GM12878 (cell line): ENCODE data around the gene DAB2IP. TPM values are rescaled to one million over a fixed set of nuclear protein-coding genes. Genes with fewer than 3 reads are reported as not detected.

ENCODE experiments used
- ATAC-seq: fragments of 200-7000 bp; cut with Tn5 transposase; 3 replicates; pipeline ENCODE4 v1.9.1; 2020; ENCODE audit warnings: mild to moderate bottlenecking, moderate library complexity
- BruUV-seq: library from RNA; stranded (reverse); fragments of 400-500 nt; replicated peaks from 2 replicates; lab custom pipeline; 2021; lab: Mats Ljungman, UMichigan
- CTCF ChIA-PET: fragments of 300-600 bp; sonication (Branson Sonifier 250); formaldehyde crosslinking; extraction: SDS; loops from one replicate; lab custom pipeline; 2021; ENCODE audit warnings: inconsistent platforms; lab: Yijun Ruan, JAX
- POLR2A ChIA-PET: fragments of 350-600 bp; formaldehyde crosslinking; extraction: SDS; loops from one replicate; lab custom pipeline; 2021; ENCODE audit warnings: inconsistent platforms; lab: Charles Lee
- RAD21 ChIA-PET: fragments of 300-600 bp; sonication (Branson Sonifier 250); formaldehyde crosslinking; loops from one replicate; lab custom pipeline; 2023; ENCODE audit warnings: antibody characterized with exemption; ENCODE audit not compliant: unreplicated experiment; lab: Charles Lee
- SMC1A ChIA-PET: fragments of 300-600 bp; sonication (Branson Sonifier 250); formaldehyde crosslinking; loops from one replicate; lab custom pipeline; 2023; ENCODE audit not compliant: unreplicated experiment, uncharacterized antibody; lab: Charles Lee
- DNase-seq: peaks from one replicate; pipeline ENCODE4 v3.0.0-alpha.2; 2011; ENCODE audit warnings: low read depth, low spot score
- FAIRE-seq: peaks from 3 replicates; lab custom pipeline; 2011; peaks lifted over from hg19 to GRCh38; lab: Jason Lieb, UNC
- H2AFZ ChIP-seq: 2 replicates; pipeline ENCODE4 v1.6.0; 2011; ENCODE audit warnings: low read depth, low read length, control low read depth; ENCODE audit not compliant: control insufficient read depth
- H3K27ac ChIP-seq: 2 replicates; pipeline ENCODE4 v1.5.1; 2011; ENCODE audit warnings: control low read depth; ENCODE audit not compliant: control insufficient read depth, insufficient read depth
- H3K27me3 ChIP-seq, 2 experiments: replicated peaks in 1 of 2; 2 replicates each; pipeline versions ENCODE4 v1.6.0 to v1.6.1; 2011; ENCODE audit warnings: low read length in 1 of 2; ENCODE audit not compliant: control insufficient read depth in 2 of 2, insufficient read depth in 2 of 2
- H3K36me3 ChIP-seq, 2 experiments: 2 replicates each; pipeline ENCODE4 v1.5.1; 2011; ENCODE audit warnings: low read length in 1 of 2; ENCODE audit not compliant: control insufficient read depth in 2 of 2, insufficient read depth in 2 of 2
- H3K4me1 ChIP-seq: 2 replicates; pipeline ENCODE4 v1.6.1; 2011; ENCODE audit warnings: mild to moderate bottlenecking, low read length, moderate library complexity, mixed read lengths; ENCODE audit not compliant: control insufficient read depth, insufficient read depth
- H3K4me2 ChIP-seq: 2 replicates; pipeline ENCODE4 v1.6.0; 2011; ENCODE audit warnings: control low read depth; ENCODE audit not compliant: control insufficient read depth, insufficient read depth
- H3K4me3 ChIP-seq: fragments of 200-600 bp; sonication (generic); 2 replicates; pipeline ENCODE4 v1.5.1; 2016
- H3K79me2 ChIP-seq: 2 replicates; pipeline ENCODE4 v1.6.0; 2011; ENCODE audit warnings: low read length; ENCODE audit not compliant: control insufficient read depth, insufficient read depth
- H3K9ac ChIP-seq: 2 replicates; pipeline ENCODE4 v1.8.0; 2011; ENCODE audit warnings: low read length, control low read depth, mixed read lengths; ENCODE audit not compliant: control insufficient read depth, insufficient read depth
- H3K9me3 ChIP-seq: replicated peaks from 3 replicates; pipeline ENCODE4 v1.5.1; 2011; ENCODE audit warnings: mild to moderate bottlenecking, low read length; ENCODE audit not compliant: control insufficient read depth, insufficient read depth
- H4K20me1 ChIP-seq: 2 replicates; pipeline ENCODE4 v1.6.0; 2011; ENCODE audit not compliant: control insufficient read depth, insufficient read depth
- PAX5 ChIP-seq: IDR thresholded peaks from 2 replicates; pipeline ENCODE4 v1.6.1; 2011; ENCODE audit warnings: low read depth, low read length, borderline replicate concordance
- POU2F2 ChIP-seq: IDR thresholded peaks from 3 replicates; pipeline ENCODE4 v1.6.1; 2011; ENCODE audit warnings: low read depth, mild to moderate bottlenecking, low read length, borderline replicate concordance
- RBBP5 ChIP-seq: fragments of 200-600 bp; sonication (generic); conservative IDR thresholded peaks from 2 replicates; pipeline ENCODE4 v1.6.1; 2016
- RCOR1 ChIP-seq: conservative IDR thresholded peaks from 2 replicates; pipeline ENCODE4 v1.6.1; 2012; ENCODE audit warnings: low read depth, low read length, improper control_type of control experiment
- RELB ChIP-seq: fragments of 450-650 bp; IDR thresholded peaks from 2 replicates; pipeline ENCODE4 v1.6.1; 2017; ENCODE audit warnings: low read depth, mild to moderate bottlenecking, moderate library complexity
- ZNF207 ChIP-seq: fragments of 450-650 bp; IDR thresholded peaks from 2 replicates; pipeline ENCODE4 v1.6.1; 2014; ENCODE audit warnings: antibody characterized with exemption, mild to moderate bottlenecking, borderline replicate concordance
- ZZZ3 ChIP-seq: IDR thresholded peaks from 2 replicates; pipeline ENCODE4 v1.6.1; 2011; ENCODE audit warnings: low read depth; ENCODE audit not compliant: control insufficient read depth, insufficient read length
- WGBS: methylation state at CpG from one replicate; pipeline ENCODE4 v1.1.6; 2016; ENCODE audit warnings: low lambda C conversion rate; ENCODE audit not compliant: insufficient replicate concordance, insufficient coverage; ENCODE audit errors: missing lambda C conversion rate; 5-methylcytosine and 5-hydroxymethylcytosine counted together
- in situ Hi-C: fragments of 300-500 bp; cut with MboI; formaldehyde crosslinking; loops from 9 replicates; pipeline ENCODE4 v1.14.3; 2018; ENCODE audit warnings: mixed read lengths
- intact Hi-C: fragments of 100-400 bp; cut with micrococcal nuclease; formaldehyde crosslinking; loops from one replicate; pipeline ENCODE4 v1.14.2; 2022; ENCODE audit not compliant: unreplicated experiment
- polyA plus RNA-seq, 11 experiments: library from polyadenylated mRNA; depleted of rRNA in 4 of 11; unstranded in 6 of 11; stranded (reverse) in 5 of 11; fragments of >200 nt; fragmentation: Nextera tagmentation in 4 of 11; fragmentation: Illumina TruSeq in 1 of 11; extraction: Ambion mirVana in 4 of 11; extraction: Trizol in 1 of 11; gene quantifications; 1 replicate in 1 of 11; 2 replicates in 10 of 11; pipeline versions ENCODE4 v1.2.1 to v1.2.3, GENCODE V29; 2011 to 2016; ENCODE audit warnings: inconsistent platforms in 2 of 11, missing spikeins in 2 of 11, low read depth in 1 of 11
- total RNA-seq, 4 experiments: library from RNA; depleted of rRNA in 3 of 4; stranded (reverse); fragments of >200 nt in 3 of 4; fragmentation: Illumina TruSeq in 1 of 4; extraction: Trizol in 1 of 4; gene quantifications; 2 replicates each; pipeline versions ENCODE4 v1.2.1 to v1.2.3, GENCODE V29; 2013 to 2021

DAB2IP gene
- total and polyA plus RNA-seq, 10 of the 15 experiments (the other 5 are each of a cell fraction or from before 2014, with no cell fraction given): 0.03 to 0.38 (median 0.14) TPM; not detected in 6

GRCh38 chr9:121755581-121755980, 104.1 kb downstream of the DAB2IP start:
- Histone ChIP-seq H3K36me3 (no peaks in the 10 kb centered on the region), H3K79me2 (no peaks in the 10 kb centered on the region), H2AFZ (no peak overlapping the region), H3K4me1 (no peaks in the 10 kb centered on the region), H4K20me1 (no peaks in the 10 kb centered on the region), H3K27ac (no peak overlapping the region), H3K9me3 (no peaks in the 10 kb centered on the region), H3K27me3 (peaks cover 0 to 2% of the 10 kb centered on the region in 2 experiments; a peak in 2 of 4 replicates), H3K4me3 (no peak overlapping the region), H3K9ac (no peak overlapping the region), H3K4me2 (no peak overlapping the region)
- ChIA-PET RAD21 (no interaction called here), POLR2A (no interaction called here), SMC1A (no interaction called here), CTCF (no interaction called here)
- BruUV-seq: no TSS peak
- in situ Hi-C loops (no loop called here), intact Hi-C loops (no loop called here)
- no peak for TF ChIP-seq RELB
- no peak for TF ChIP-seq RCOR1
- no peak for TF ChIP-seq ZZZ3
- DNase-seq (no peak), FAIRE-seq (no peak), ATAC-seq (no peak)
- 29% methylated on average over 7 of the region's 7 CpGs for WGBS

GRCh38 chr9:121756474-121757280, 105.2 kb downstream of the DAB2IP start:
- 20% methylated on average over 16 of the region's 16 CpGs for WGBS
- intact Hi-C loops (no loop called here), in situ Hi-C loops (no loop called here)
- H4K20me1 ChIP-seq: no peaks in the 10 kb centered on the region
- H3K27me3 ChIP-seq: peaks cover 0 to under 1% of the 10 kb centered on the region in 2 experiments; a peak in 2 of 4 replicates
- ChIA-PET POLR2A (no interaction called here), SMC1A (no interaction called here), RAD21 (no interaction called here), CTCF (interaction anchor here (0.8 kb wide), 1 partner anchor 58 kb away, joined by 4 read pairs; no protein-coding TSS in a partner anchor)
- no peak for DNase-seq
- H3K9me3 ChIP-seq: no peaks in the 10 kb centered on the region
- no peak overlapping the region for H2AFZ ChIP-seq
- H3K36me3 ChIP-seq: no peaks in the 10 kb centered on the region
- BruUV-seq: no TSS peak
- no peak for TF ChIP-seq ZNF207
- TF ChIP-seq POU2F2: no peak
- no peak for TF ChIP-seq RBBP5
- TF ChIP-seq PAX5: no peak
- H3K4me3 ChIP-seq: no peak overlapping the region
- no peak for ATAC-seq
- no peak for FAIRE-seq
- no peak overlapping the region for H3K27ac ChIP-seq
- H3K79me2 ChIP-seq: no peaks in the 10 kb centered on the region
- H3K4me2 ChIP-seq: no peak overlapping the region
- H3K9ac ChIP-seq: no peak overlapping the region
- H3K4me1 ChIP-seq: no peaks in the 10 kb centered on the region
